Stomach smooth muscle (tissue), 2 donors: ENCODE results near the gene OR6C76.

Experiments
- H3K27ac ChIP-seq: one replicate; pipeline ENCODE4 v1.7.0; 2013; ENCODE audit warnings: mild to moderate bottlenecking, low read length, inconsistent platforms
- H3K27me3 ChIP-seq, 2 donors: one replicate each; pipeline ENCODE4 v1.7.0; 2013; ENCODE audit warnings: low read length in 2 of 2; ENCODE audit not compliant: insufficient read depth in 2 of 2, control insufficient read depth in 1 of 2
- H3K36me3 ChIP-seq, 2 donors: one replicate each; pipeline ENCODE4 v1.7.0; 2013; ENCODE audit warnings: low read length in 2 of 2; ENCODE audit not compliant: control insufficient read depth in 2 of 2, insufficient read depth in 2 of 2
- H3K4me1 ChIP-seq: one replicate; pipeline ENCODE4 v1.7.0; 2013; ENCODE audit warnings: low read length; ENCODE audit not compliant: control insufficient read depth, insufficient read depth
- H3K4me3 ChIP-seq, 2 donors: one replicate each; pipeline ENCODE4 v1.7.0; 2013; ENCODE audit warnings: low read length in 2 of 2
- H3K9ac ChIP-seq, 2 donors: one replicate each; pipeline ENCODE4 v1.7.0; 2013; ENCODE audit warnings: low read length in 2 of 2, mild to moderate bottlenecking in 1 of 2
- H3K9me3 ChIP-seq, 2 donors: one replicate each; pipeline ENCODE4 v1.7.0; 2013; ENCODE audit warnings: low read length in 2 of 2; ENCODE audit not compliant: control insufficient read depth in 2 of 2
- donor health status: healthy.
- donor health status: Pancreatic carcinoma.

OR6C76 gene

GRCh38 chr12:55470088-55470829 is 44.2 kb downstream of the OR6C76 start, which contains the start of gene OR6C70:
Gene OR6C70 (minus strand): TSS chr12:55470138. CDS start chr12:55470138, 0 bp downstream.
- Histone ChIP-seq H3K4me1 (no peaks in the 10 kb centered on the region), H3K9me3 (no peaks in the 10 kb centered on the region), H3K27me3 (no peaks in the 10 kb centered on the region), H3K36me3 (no peaks in the 10 kb centered on the region), H3K9ac (no peak within 1 kb of the TSS), H3K4me3 (no peak within 1 kb of the TSS), H3K27ac (no peak within 1 kb of the TSS)

GRCh38 chr12:55472264-55472663 is 46.2 kb downstream of the OR6C76 start:
- Histone ChIP-seq H3K9ac (no peak overlapping the region), H3K4me3 (no peak overlapping the region), H3K36me3 (no peaks in the 10 kb centered on the region), H3K4me1 (no peaks in the 10 kb centered on the region), H3K27ac (no peak overlapping the region), H3K27me3 (no peaks in the 10 kb centered on the region), H3K9me3 (no peaks in the 10 kb centered on the region)
